ENCODE results near the gene BEST2.

- TF ChIP-seq, protein P1, sequence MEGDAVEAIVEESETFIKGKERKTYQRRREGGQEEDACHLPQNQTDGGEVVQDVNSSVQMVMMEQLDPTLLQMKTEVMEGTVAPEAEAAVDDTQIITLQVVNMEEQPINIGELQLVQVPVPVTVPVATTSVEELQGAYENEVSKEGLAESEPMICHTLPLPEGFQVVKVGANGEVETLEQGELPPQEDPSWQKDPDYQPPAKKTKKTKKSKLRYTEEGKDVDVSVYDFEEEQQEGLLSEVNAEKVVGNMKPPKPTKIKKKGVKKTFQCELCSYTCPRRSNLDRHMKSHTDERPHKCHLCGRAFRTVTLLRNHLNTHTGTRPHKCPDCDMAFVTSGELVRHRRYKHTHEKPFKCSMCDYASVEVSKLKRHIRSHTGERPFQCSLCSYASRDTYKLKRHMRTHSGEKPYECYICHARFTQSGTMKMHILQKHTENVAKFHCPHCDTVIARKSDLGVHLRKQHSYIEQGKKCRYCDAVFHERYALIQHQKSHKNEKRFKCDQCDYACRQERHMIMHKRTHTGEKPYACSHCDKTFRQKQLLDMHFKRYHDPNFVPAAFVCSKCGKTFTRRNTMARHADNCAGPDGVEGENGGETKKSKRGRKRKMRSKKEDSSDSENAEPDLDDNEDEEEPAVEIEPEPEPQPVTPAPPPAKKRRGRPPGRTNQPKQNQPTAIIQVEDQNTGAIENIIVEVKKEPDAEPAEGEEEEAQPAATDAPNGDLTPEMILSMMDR (IDR thresholded peaks at IDR 0.05), result no peak
- TF ChIP-seq POLR2AphosphoS5 (IDR thresholded peaks at IDR 0.05), result no peak
- no peak for TF ChIP-seq POLR2A (IDR thresholded peaks at IDR 0.05)
- TF ChIP-seq EP300 (IDR thresholded peaks at IDR 0.05), result no peak
These were observed 29.7 kb upstream of the BEST2 start for GRCh38 chr19:12721656-12722565.
